Nephron (organoid): ENCODE measurements around the gene LRRTM2.

ENCODE experiments used
- H3K27ac Mint-ChIP-seq, 3 experiments: 2 replicates each; pipeline ENCODE4 v1.8.0; 2020; ENCODE audit warnings: mixed read lengths in 3 of 3, mild to moderate bottlenecking in 2 of 3, moderate library complexity in 1 of 3
- H3K27me3 Mint-ChIP-seq: 2 replicates; pipeline ENCODE4 v1.8.0; 2021; ENCODE audit warnings: low read depth, mild to moderate bottlenecking, moderate library complexity, mixed read lengths
- H3K36me3 Mint-ChIP-seq: 2 replicates; pipeline ENCODE4 v1.8.0; 2020; ENCODE audit warnings: low read depth, mixed read lengths
- H3K4me1 Mint-ChIP-seq: 2 replicates; pipeline ENCODE4 v1.8.0; 2020; ENCODE audit warnings: mixed read lengths
- H3K4me3 Mint-ChIP-seq, 3 experiments: 2 replicates each; pipeline ENCODE4 v1.8.0; 2020; ENCODE audit warnings: mild to moderate bottlenecking in 3 of 3, mixed read lengths in 3 of 3, moderate library complexity in 2 of 3
- H3K9me3 Mint-ChIP-seq: 2 replicates; pipeline ENCODE4 v1.8.0; 2020; ENCODE audit warnings: mixed read lengths
- TF ChIP-seq, protein P1 (sequence below), 3 experiments: fragments of 200-600 bp; sonication (generic); IDR thresholded peaks; one replicate each; pipeline ENCODE4 v1.5.0; 2021; ENCODE audit warnings: antibody characterized with exemption in 3 of 3; ENCODE audit not compliant: unreplicated experiment in 3 of 3

LRRTM2 gene

DNA sequence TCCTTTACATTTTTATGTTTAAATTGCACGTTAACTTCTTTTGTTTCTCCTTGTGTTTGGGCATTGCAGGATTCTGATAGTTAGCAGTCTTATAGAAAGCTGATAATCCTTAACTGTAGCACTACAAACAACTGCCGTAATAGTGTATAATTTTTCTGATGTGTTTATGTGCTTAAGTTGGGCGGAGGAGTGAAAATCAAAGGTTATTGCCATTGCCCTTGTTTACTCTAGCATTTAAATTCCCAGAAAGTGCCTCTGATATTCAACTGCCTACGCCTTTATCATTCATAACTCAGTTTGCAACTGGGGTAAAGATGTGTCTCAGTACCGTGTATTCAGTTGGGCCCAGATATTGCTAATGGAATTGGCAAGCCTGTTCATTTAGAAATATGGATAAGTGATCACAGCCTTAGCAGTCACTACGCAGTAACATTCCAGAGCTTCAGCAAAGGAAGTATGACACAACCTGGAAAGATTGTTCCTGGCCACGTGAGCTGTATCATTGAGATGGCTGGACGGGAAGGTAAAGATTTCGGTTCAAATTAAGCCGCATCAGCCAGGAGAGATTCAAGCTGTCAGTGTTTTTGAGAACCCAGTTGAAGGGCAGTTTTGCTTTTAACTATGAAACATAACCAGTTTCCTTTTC is 28.1 kb upstream of the LRRTM2 start:
- Mint-ChIP-seq H3K36me3 (peaks cover 87% of the 10 kb centered on the region), H3K4me1 (peaks cover 11% of the 10 kb centered on the region), H3K4me3 (no peak overlapping the region), H3K9me3 (no peaks in the 10 kb centered on the region), H3K27me3 (no peaks in the 10 kb centered on the region), H3K27ac (peak overlapping the region; percentile 6 to 57 (median 13))
- TF ChIP-seq, protein P1, sequence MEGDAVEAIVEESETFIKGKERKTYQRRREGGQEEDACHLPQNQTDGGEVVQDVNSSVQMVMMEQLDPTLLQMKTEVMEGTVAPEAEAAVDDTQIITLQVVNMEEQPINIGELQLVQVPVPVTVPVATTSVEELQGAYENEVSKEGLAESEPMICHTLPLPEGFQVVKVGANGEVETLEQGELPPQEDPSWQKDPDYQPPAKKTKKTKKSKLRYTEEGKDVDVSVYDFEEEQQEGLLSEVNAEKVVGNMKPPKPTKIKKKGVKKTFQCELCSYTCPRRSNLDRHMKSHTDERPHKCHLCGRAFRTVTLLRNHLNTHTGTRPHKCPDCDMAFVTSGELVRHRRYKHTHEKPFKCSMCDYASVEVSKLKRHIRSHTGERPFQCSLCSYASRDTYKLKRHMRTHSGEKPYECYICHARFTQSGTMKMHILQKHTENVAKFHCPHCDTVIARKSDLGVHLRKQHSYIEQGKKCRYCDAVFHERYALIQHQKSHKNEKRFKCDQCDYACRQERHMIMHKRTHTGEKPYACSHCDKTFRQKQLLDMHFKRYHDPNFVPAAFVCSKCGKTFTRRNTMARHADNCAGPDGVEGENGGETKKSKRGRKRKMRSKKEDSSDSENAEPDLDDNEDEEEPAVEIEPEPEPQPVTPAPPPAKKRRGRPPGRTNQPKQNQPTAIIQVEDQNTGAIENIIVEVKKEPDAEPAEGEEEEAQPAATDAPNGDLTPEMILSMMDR (IDR thresholded peaks at IDR 0.05; ENCODE audit: unreplicated experiment in 3 of 3) = no peak

DNA sequence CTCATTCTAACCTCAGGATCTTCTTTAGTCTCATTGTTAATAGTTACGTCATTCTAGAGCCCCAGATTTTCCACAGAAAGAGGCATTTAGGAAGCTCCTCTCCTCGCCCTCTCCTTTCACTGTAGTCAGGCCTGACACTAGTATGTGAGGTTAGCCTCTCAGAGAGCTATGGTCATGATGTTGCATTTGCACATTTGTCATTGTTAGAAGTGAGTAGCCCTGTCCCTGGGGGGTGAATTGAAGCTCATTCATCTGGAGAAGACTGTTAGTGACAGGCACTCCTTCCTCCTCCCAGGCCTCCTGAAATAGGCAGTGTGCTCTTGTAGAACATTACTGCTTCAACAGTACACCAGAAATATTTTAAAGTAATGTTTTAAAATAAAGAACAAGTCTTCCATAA is 26.6 kb upstream of the LRRTM2 start:
- no peaks in the 10 kb centered on the region for H3K27me3 Mint-ChIP-seq
- peaks cover 11% of the 10 kb centered on the region for H3K4me1 Mint-ChIP-seq
- TF ChIP-seq, protein P1 (IDR thresholded peaks at IDR 0.05; ENCODE audit: unreplicated experiment in 3 of 3) = no peak
- H3K9me3 Mint-ChIP-seq = no peaks in the 10 kb centered on the region
- H3K4me3 Mint-ChIP-seq = no peak overlapping the region
- H3K36me3 Mint-ChIP-seq = peaks cover 90% of the 10 kb centered on the region
- H3K27ac Mint-ChIP-seq = peak overlapping the region; percentile 9 to 50 (median 13)

DNA sequence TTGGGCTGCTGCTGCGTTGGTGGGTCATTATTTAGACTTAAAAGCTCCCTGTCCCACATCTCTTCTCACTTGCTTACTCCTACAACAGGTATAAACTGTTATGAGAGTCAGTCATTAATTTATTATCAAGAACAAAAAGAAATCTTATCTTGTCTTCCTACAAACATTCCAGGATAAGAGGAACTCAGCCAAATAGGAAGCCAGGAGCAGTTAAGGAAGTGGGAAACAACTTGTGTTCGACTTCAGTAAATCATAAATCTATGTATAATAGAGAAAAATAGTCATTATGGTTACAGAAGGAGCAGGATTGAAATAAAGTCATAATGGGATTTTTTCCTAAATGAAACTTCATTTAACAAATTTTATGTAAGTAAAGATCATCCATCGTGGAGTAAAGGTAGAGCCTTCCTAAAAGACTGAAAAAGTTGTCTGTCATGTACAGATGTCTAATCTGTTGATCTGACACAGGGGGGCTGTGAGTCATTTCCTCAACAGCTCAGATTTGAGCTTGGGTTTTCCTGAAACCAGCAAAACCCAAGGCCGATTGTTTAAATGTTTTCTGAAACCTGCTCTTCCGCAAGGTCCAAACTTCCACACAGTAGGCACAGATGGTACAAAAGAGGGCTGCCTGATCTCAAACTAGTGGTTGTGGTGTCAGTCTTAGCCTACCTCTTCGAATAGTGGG is 25.3 kb upstream of the LRRTM2 start:
- TF ChIP-seq, protein P1 (IDR thresholded peaks at IDR 0.05; ENCODE audit: unreplicated experiment in 3 of 3) = no peak
- Mint-ChIP-seq H3K4me3 (no peak overlapping the region), H3K36me3 (peaks cover 85% of the 10 kb centered on the region), H3K4me1 (peaks cover 11% of the 10 kb centered on the region), H3K27me3 (no peaks in the 10 kb centered on the region), H3K27ac (peak overlapping the region in 2 of 3 experiments; percentile 44 to 60), H3K9me3 (no peaks in the 10 kb centered on the region)

DNA sequence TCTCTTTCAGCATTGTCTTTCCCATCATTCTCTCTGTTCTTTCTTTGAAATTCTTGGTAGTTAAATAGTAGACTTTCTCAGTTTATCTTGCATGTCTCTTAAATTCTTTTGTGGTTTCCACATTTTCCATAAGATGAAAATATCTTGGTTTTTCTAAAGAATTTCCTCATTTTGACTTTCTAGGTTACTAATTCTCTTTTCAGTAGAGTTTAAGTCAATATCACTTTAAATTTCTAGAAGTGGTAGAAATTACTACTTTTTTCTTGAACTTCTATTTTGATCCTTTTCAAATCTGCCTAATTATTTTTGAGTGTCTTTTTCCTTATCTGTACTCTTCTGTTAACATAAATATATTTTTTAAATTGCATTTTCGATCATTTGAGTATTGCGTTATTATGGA is 23.6 kb upstream of the LRRTM2 start:
- Mint-ChIP-seq H3K27ac (peak overlapping the region in 1 of 3 experiments; percentile 40), H3K9me3 (no peaks in the 10 kb centered on the region), H3K36me3 (peaks cover 85% of the 10 kb centered on the region), H3K4me1 (peaks cover 11% of the 10 kb centered on the region), H3K4me3 (no peak overlapping the region), H3K27me3 (no peaks in the 10 kb centered on the region)
- TF ChIP-seq, protein P1 (IDR thresholded peaks at IDR 0.05; ENCODE audit: unreplicated experiment in 3 of 3) = no peak

DNA sequence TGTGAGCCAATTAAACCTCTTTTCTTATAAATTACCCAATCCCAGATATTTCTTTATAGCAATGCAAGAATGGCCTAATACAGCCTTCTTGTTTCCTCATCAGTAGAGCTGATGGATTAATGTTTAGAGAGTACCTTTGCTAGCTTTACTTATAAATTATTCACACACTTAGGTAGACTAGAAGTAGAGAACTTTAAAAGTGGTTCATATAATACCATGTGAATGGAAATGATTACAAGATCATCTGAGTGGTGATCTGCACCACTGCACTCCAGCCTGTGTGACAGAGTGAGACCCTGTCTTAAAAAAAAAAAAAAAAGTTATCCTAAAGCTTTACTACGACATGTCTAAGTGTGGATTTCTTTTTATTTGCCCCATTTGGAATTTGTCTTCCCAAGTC is 23.2 kb upstream of the LRRTM2 start:
- no peaks in the 10 kb centered on the region for H3K27me3 Mint-ChIP-seq
- H3K4me3 Mint-ChIP-seq = no peak overlapping the region
- no peaks in the 10 kb centered on the region for H3K9me3 Mint-ChIP-seq
- peaks cover 84% of the 10 kb centered on the region for H3K36me3 Mint-ChIP-seq
- H3K27ac Mint-ChIP-seq = peak overlapping the region in 2 of 3 experiments; percentile 33 to 67
- H3K4me1 Mint-ChIP-seq = peaks cover 11% of the 10 kb centered on the region
- TF ChIP-seq, protein P1 (IDR thresholded peaks at IDR 0.05; ENCODE audit: unreplicated experiment in 3 of 3) = no peak
